ENCODE data around the gene PNP.

- no peak for TF ChIP-seq ZNF274 (IDR thresholded peaks at IDR 0.05; ENCODE audit: low read depth, low read length)
- no peak for TF ChIP-seq YY1 (IDR thresholded peaks at IDR 0.05; ENCODE audit: insufficient read depth, insufficient read length)
Measured at GRCh38 chr14:20436363-20436755, 32.8 kb upstream of the PNP start.
